OCI-LY7 (cell line): ENCODE data around the gene ANKRD17. TPM values are rescaled to one million over a fixed set of nuclear protein-coding genes. Genes with fewer than 3 reads are reported as not detected.

Experiments
- BruUV-seq: library from RNA; stranded (reverse); fragments of 400-500 nt; replicated peaks from 2 replicates; lab custom pipeline; 2021; lab: Mats Ljungman, UMichigan
- CTCF ChIA-PET: fragments of 300-600 bp; sonication (Branson Sonifier 250); formaldehyde crosslinking; loops from one replicate; lab custom pipeline; 2022; ENCODE audit warnings: antibody characterized with exemption; ENCODE audit not compliant: unreplicated experiment; lab: Charles Lee
- POLR2A ChIA-PET: fragments of 300-600 bp; sonication (Branson Sonifier 250); formaldehyde crosslinking; loops from one replicate; lab custom pipeline; 2022; ENCODE audit warnings: antibody characterized with exemption; lab: Charles Lee
- DNase-seq: peaks from one replicate; pipeline ENCODE4 v3.0.0-alpha.2; 2015; ENCODE audit warnings: low spot score
- H2AFZ ChIP-seq: fragments of 200-600 bp; sonication (generic), shearing (Covaris generic); 2 replicates; pipeline ENCODE4 v1.6.1; 2014; ENCODE audit warnings: mild to moderate bottlenecking, antibody characterized with exemption, low read length, moderate library complexity
- H3K27ac ChIP-seq: fragments of 200-600 bp; sonication (generic); 2 replicates; pipeline ENCODE4 v1.5.1; 2014; ENCODE audit warnings: mixed run types, low read depth, mild to moderate bottlenecking, moderate library complexity, low read length, inconsistent platforms; ENCODE audit not compliant: poor library complexity, severe bottlenecking
- H3K36me3 ChIP-seq: fragments of 200-600 bp; sonication (generic); 2 replicates; pipeline ENCODE4 v1.6.1; 2014; ENCODE audit warnings: mild to moderate bottlenecking, antibody characterized with exemption, low read length, moderate library complexity, mixed read lengths; ENCODE audit not compliant: insufficient read depth
- H3K4me1 ChIP-seq: fragments of 200-600 bp; sonication (generic); 2 replicates; pipeline ENCODE4 v1.5.1; 2014; ENCODE audit warnings: mild to moderate bottlenecking, low read length; ENCODE audit not compliant: insufficient read depth, poor library complexity, severe bottlenecking
- H3K4me2 ChIP-seq: fragments of 200-600 bp; sonication (generic); 2 replicates; pipeline ENCODE4 v1.6.1; 2014; ENCODE audit warnings: mild to moderate bottlenecking, low read length
- H3K4me3 ChIP-seq: fragments of 200-600 bp; sonication (generic); 2 replicates; pipeline ENCODE4 v1.5.1; 2014; ENCODE audit warnings: mild to moderate bottlenecking, low read depth, low read length; ENCODE audit not compliant: poor library complexity, severe bottlenecking
- H3K79me2 ChIP-seq: fragments of 200-600 bp; sonication (generic); 2 replicates; pipeline ENCODE4 v1.6.1; 2016; ENCODE audit warnings: low read depth, mild to moderate bottlenecking, low read length, moderate library complexity, mixed read lengths; ENCODE audit not compliant: insufficient read depth
- H3K9me2 ChIP-seq: fragments of 200-600 bp; sonication (generic); 2 replicates; pipeline ENCODE4 v1.6.1; 2016; ENCODE audit warnings: mild to moderate bottlenecking, low read length, mixed read lengths; ENCODE audit not compliant: insufficient read depth
- H3K9me3 ChIP-seq: fragments of 200-600 bp; sonication (generic); 2 replicates; pipeline ENCODE4 v1.6.1; 2014; ENCODE audit warnings: mild to moderate bottlenecking, mixed run types, low read length, mixed read lengths
- H4K20me1 ChIP-seq: fragments of 200-600 bp; sonication (generic); 2 replicates; pipeline ENCODE4 v1.6.1; 2014; ENCODE audit warnings: mild to moderate bottlenecking, antibody characterized with exemption, low read length, moderate library complexity, mixed read lengths; ENCODE audit not compliant: insufficient read depth
- EZH2phosphoT487 ChIP-seq: fragments of 200-600 bp; sonication (generic); IDR thresholded peaks from 2 replicates; pipeline ENCODE4 v1.6.1; 2018; ENCODE audit warnings: low read depth, borderline replicate concordance, mild to moderate bottlenecking, mixed run types, antibody characterized with exemption, low read length, moderate library complexity, mixed read lengths
- intact Hi-C: fragments of 100-400 bp; cut with micrococcal nuclease; formaldehyde crosslinking; loops from one replicate; pipeline ENCODE4 v1.10.0; 2022; ENCODE audit not compliant: unreplicated experiment
- total RNA-seq, 2 experiments: library from RNA; depleted of rRNA in 1 of 2; stranded (reverse); fragments of >200 nt in 1 of 2; shearing (Covaris generic) in 1 of 2; gene quantifications; 2 replicates each; pipeline ENCODE4 v1.2.3, GENCODE V29; 2014 to 2022
- TF ChIP-seq, protein P1 (sequence below): fragments of 200-600 bp; sonication (generic); conservative IDR thresholded peaks from 2 replicates; pipeline ENCODE4 v1.5.1; 2014; ENCODE audit warnings: mild to moderate bottlenecking, antibody characterized with exemption, low read length, moderate library complexity, mixed read lengths

The ANKRD17 gene
- total RNA-seq, 2 experiments from 2014 or later, result 39.4 to 77.4 TPM

DNA sequence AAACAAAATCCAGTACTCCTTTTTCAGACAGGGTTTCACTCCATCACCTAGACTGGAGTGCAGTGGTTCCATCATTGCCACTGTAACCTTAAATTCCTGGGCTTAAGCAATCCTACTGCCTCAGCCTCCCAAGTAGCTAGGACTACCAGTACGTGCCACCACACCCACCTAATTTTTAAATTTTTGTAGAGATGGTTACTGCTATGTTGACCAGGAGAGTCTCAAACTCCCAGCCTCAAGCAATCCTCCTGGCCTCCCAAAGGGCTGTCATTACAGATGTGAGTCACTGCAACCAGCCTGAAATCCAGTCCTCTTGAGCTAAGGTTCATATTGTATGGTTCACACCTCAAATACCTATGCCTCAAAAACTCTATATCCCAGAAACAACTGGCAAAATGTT lies 22.4 kb downstream of the ANKRD17 start:
- no peak overlapping the region for H3K4me2 ChIP-seq
- intact Hi-C loops, result no loop called here
- TF ChIP-seq, protein P1, sequence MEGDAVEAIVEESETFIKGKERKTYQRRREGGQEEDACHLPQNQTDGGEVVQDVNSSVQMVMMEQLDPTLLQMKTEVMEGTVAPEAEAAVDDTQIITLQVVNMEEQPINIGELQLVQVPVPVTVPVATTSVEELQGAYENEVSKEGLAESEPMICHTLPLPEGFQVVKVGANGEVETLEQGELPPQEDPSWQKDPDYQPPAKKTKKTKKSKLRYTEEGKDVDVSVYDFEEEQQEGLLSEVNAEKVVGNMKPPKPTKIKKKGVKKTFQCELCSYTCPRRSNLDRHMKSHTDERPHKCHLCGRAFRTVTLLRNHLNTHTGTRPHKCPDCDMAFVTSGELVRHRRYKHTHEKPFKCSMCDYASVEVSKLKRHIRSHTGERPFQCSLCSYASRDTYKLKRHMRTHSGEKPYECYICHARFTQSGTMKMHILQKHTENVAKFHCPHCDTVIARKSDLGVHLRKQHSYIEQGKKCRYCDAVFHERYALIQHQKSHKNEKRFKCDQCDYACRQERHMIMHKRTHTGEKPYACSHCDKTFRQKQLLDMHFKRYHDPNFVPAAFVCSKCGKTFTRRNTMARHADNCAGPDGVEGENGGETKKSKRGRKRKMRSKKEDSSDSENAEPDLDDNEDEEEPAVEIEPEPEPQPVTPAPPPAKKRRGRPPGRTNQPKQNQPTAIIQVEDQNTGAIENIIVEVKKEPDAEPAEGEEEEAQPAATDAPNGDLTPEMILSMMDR, result no peak
- TF ChIP-seq EZH2phosphoT487, result no peak
- CTCF ChIA-PET, result no interaction called here
- no peak overlapping the region for H3K4me3 ChIP-seq
- H3K36me3 ChIP-seq, result peaks cover 93% of the 10 kb centered on the region
- H3K4me1 ChIP-seq, result peaks cover 7% of the 10 kb centered on the region
- no peak overlapping the region for H3K27ac ChIP-seq
- no peak for DNase-seq
- no TSS peak for BruUV-seq
- no peaks in the 10 kb centered on the region for H3K9me2 ChIP-seq
- peaks cover 28% of the 10 kb centered on the region for H4K20me1 ChIP-seq
- POLR2A ChIA-PET, result interaction anchor here (0.5 to 1.7 kb wide), 9 partner anchors 9 to 112 kb away, joined by 3 to 7 read pairs (median 5); no protein-coding TSS in a partner anchor
- H3K79me2 ChIP-seq, result peaks cover 100% of the 10 kb centered on the region
- no peaks in the 10 kb centered on the region for H3K9me3 ChIP-seq
- H2AFZ ChIP-seq, result no peak overlapping the region

DNA sequence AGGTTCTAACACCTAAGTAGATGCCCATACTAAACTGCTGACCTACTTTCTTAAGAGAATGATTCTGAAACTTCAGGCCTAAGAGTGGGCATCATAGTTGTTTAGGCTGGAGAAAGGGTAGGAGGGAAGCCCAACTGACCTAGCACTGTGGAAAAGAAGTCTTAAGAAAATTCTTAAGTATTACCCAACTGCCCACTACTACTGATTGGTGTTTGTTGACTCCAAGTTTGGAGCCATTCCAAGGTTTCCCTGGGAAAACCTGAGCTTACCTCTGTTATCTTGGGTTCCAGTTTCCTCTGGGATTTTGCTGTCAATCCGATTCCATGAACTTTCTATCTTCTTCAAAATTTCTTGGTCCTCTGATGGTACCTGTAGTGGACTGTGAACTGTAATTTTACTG lies 23.9 kb downstream of the ANKRD17 start:
- H3K36me3 ChIP-seq, result peaks cover 97% of the 10 kb centered on the region
- no peak overlapping the region for H3K4me3 ChIP-seq
- ChIA-PET POLR2A (interaction anchor here (0.6 to 1.5 kb wide), 3 partner anchors 11 to 117 kb away, joined by 3 to 7 read pairs (median 5); no protein-coding TSS in a partner anchor), CTCF (no interaction called here)
- no TSS peak for BruUV-seq
- H3K27ac ChIP-seq, result no peak overlapping the region
- TF ChIP-seq EZH2phosphoT487, result no peak
- TF ChIP-seq, protein P1, result no peak
- no peaks in the 10 kb centered on the region for H3K9me3 ChIP-seq
- intact Hi-C loops, result no loop called here
- no peak for DNase-seq
- no peaks in the 10 kb centered on the region for H3K9me2 ChIP-seq
- H4K20me1 ChIP-seq, result peaks cover 33% of the 10 kb centered on the region
- no peaks in the 10 kb centered on the region for H3K4me1 ChIP-seq
- no peak overlapping the region for H3K4me2 ChIP-seq
- peaks cover 100% of the 10 kb centered on the region for H3K79me2 ChIP-seq
- H2AFZ ChIP-seq, result no peak overlapping the region
